K562 treated with DMSO at 1 percent for 4 hours (cell line): ENCODE measurements around the gene SLC6A7. TPM values are rescaled to one million over a fixed set of nuclear protein-coding genes. Genes with fewer than 3 reads are reported as not detected.

Experiments used
- total RNA-seq: library from RNA; unstranded; fragments of 300-600 nt; gene quantifications from 2 replicates; pipeline ENCODE4 v1.2.3, GENCODE V29; 2022; ENCODE audit not compliant: insufficient read depth

SLC6A7 gene
- not detected in 2 replicates for total RNA-seq

DNA sequence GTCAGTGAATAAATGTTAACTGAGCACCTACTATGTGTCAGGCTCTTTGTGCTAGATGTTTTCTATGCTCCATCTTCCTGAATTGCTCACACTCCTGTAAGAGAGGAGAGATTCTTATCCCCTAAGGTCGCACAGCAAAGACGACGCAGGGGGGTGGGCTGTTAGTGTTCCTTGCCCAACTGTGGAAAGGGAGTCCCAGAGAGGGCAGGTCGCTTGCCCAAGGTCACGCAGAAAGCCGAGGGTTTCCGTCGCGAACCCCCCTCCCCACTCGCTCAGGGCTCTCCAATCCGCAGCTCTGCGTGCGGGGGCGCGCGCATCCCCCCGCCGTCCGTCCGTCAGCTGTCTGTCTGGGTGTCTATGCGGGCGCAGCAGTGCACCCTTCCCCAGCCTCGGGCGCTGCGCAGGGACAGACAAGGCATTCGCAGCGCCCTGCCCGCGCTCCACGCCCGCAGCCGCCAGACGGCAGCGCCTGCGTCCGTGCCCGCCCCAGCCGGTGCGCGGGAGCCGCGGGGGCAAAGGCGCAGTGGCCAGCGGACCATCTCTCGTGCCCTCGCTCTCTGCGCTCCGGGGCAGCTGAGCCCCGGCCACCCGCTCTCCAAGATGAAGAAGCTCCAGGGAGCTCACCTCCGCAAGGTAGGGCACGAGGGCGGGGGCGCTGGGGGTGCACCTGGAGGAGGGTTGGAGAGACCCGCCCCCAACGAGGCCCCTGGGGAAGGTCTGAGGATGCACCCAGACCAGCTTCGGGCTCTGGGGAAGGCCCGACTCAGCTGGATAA is at the start of gene SLC6A7:
TSS of gene SLC6A7 (plus strand) at position 335 of the 775 bp plus-strand sequence. CDS start at position 601, 266 bp downstream.

DNA sequence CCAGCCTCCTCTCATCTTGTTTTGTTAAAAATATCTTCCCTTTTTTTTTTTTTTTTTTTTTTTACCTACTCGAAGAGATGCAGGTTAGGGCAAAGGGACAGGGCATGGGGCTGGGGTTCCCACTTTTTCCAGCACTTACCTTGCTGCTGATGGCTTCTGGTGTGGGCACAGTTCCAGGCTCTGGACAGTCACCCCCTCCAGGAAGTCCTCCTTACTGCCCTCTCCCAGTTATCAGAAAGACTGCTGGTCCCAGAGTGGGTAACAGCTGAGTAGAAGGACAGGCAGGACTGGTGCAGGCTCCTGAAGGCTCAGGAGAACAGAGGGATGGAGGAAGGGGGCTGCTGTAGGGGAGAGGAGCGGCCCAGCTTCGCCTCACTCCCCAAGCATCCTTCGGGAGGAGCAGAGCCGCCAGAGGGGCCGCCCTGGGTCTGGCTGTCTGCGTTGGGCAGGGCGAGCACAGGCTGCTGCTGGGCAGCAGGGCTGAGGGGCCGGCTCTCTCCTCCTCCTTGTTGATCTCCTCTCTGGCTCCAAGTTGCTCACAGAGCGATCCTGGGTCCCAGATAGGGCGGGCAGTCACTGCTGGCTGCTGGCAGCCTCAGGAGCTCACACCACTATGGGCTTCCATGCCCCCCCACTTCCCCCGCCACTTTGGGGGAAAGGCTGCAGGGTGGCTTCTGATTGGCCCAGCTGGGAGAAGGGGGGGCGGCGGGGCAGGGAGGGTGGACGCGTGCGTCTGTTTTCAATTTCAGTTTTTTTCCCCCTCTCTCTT is 34.4 kb upstream of the SLC6A7 start, which contains the start of gene PDGFRB:
TSS of gene PDGFRB (minus strand) at position 588 of the 769 bp plus-strand sequence. CDS start 18,798 bp downstream, outside the sequence.

DNA sequence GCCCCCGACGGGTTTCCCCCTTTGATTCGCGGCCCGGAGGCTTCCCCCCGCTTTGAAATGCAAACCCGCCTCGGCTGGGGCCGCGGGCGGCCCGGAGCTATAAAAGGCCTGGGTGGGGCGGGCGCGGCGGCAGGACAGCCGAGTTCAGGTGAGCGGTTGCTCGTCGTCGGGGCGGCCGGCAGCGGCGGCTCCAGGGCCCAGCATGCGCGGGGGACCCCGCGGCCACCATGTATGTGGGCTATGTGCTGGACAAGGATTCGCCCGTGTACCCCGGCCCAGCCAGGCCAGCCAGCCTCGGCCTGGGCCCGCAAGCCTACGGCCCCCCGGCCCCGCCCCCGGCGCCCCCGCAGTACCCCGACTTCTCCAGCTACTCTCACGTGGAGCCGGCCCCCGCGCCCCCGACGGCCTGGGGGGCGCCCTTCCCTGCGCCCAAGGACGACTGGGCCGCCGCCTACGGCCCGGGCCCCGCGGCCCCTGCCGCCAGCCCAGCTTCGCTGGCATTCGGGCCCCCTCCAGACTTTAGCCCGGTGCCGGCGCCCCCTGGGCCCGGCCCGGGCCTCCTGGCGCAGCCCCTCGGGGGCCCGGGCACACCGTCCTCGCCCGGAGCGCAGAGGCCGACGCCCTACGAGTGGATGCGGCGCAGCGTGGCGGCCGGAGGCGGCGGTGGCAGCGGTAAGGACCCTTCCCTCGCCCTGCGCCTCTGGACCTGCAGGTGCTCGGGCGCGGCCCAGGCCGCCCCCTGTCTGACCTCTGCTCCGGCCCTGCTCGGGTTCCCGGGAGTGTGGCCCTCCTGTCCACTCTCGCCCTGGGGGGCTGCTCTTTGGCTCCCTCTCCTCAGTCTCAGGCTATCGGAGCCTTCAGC is 23.0 kb upstream of the SLC6A7 start, which contains the start of gene CDX1:
TSS of gene CDX1 (plus strand) at position 129 of the 862 bp plus-strand sequence. CDS start at position 228, 99 bp downstream.

Other genes with a start within 250 kb of the SLC6A7 start
- gene PDE6A, start 245.3 kb upstream of the SLC6A7 start, total RNA-seq = not detected in 2 replicates
- gene SLC26A2, start 229.3 kb upstream of the SLC6A7 start, total RNA-seq = 3.3 and 5.4 TPM in 2 replicates
- 2.9 and 3.1 TPM in 2 replicates for gene TIGD6, start 189.4 kb upstream of the SLC6A7 start, total RNA-seq
- 31.0 and 40.4 TPM in 2 replicates for gene HMGXB3, start 189.3 kb upstream of the SLC6A7 start, total RNA-seq
- gene CSF1R, start 103.5 kb upstream of the SLC6A7 start, total RNA-seq = not detected in 2 replicates
- not detected in 2 replicates for gene PDGFRB, start 34.2 kb upstream of the SLC6A7 start, total RNA-seq
- gene CDX1, start 23.3 kb upstream of the SLC6A7 start, total RNA-seq = not detected in 2 replicates
- gene CAMK2A, start 99.7 kb downstream of the SLC6A7 start, total RNA-seq = not detected in 2 replicates
- not detected in 2 replicates for gene ARSI, start 112.8 kb downstream of the SLC6A7 start, total RNA-seq
- 33.4 and 40.7 TPM in 2 replicates for gene TCOF1, start 167.6 kb downstream of the SLC6A7 start, total RNA-seq
- 3.6 and 4.3 TPM in 2 replicates for gene CD74, start 222.8 kb downstream of the SLC6A7 start, total RNA-seq